Glomerular visceral epithelial cell (primary cell): Measurements from ENCODE around the gene SLC2A2.
A peak's percentile ranks its signal among the peaks of the same experiment; 100 is the strongest.
"Not testable (repeated sequence)": the region's sequence is repeated elsewhere in the genome, so short reads cannot be mapped to it uniquely, and the experiment has no call there.

Experiments used
- DNase-seq: peaks from one replicate; pipeline ENCODE4 v3.0.0-alpha.2; 2016; ENCODE audit errors: extremely low spot score

Gene SLC2A2

DNA sequence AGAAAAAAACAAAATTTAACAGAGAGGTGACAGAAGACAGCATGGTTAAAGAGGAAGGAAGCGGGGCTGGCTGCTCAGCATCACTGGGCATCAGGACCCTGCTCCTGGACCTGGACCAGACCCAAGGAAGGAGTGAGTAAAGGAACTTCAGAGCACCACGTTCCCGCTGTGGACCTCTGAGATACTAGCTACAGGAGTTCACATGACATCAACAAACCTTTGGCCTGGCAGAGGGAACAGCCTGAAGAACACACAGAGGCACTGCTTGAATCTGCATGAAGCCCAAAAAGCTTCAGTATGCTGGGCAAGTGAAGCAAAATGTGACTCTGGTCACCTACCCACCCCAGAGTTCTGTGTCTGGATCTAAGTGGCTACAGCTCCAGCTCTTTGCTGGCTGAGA lies 38.1 kb downstream of the SLC2A2 start:
- no peak for DNase-seq

DNA sequence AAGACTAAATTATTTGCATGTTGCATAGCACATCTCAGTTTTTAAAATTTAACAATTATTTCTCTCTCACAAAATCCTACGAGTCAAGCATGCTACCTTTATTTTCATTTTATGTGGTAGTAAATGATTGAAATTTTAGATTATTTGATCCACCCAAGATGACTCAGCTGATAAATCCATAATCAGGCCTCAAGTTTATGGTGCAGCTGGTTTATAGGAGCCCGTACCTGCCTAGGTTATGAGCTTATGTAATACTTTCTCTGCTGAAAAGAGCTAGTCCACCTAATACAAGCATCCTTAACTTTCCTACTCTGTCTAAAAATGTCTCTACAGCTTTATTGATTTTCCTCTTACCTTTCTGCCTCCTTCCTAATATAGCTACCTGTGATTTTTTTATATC lies 41.2 kb downstream of the SLC2A2 start:
- no peak for DNase-seq

DNA sequence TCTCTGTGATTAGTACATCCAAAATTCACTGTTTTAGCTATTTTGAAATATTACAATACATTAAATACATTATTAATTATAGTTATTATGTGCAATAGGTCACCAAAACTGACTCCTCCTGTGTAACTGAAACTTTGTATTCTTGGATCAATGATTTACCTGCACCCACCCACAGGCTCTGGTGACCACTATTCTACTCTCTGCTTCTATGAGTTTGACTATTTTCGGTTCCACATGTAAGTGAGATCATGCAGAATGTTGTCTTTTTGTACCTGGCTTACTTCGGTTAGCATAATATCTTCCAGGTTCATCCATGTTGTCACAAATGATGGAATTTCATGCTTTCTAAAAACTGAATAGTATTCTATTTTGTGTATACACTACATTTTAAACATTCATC lies 43.8 kb downstream of the SLC2A2 start:
- DNase-seq: no peak

DNA sequence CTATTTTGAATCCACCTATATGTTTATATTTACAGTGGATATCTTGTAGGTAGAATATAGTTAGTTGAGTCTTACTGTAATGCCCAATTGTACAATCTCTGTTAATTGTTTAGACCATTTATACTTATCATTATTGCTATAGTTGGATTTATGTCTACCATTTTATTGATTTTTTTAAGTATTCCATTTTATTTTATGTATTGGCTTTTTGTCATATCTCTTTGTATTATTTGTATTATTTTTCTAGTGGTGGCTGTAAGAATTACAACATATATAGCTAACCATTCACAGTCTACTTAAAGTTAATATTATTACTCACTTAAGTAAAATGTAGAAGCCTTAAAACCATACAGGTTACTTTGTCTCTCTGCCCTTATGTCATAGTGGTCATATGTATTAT lies 46.1 kb downstream of the SLC2A2 start:
- DNase-seq: no peak

DNA sequence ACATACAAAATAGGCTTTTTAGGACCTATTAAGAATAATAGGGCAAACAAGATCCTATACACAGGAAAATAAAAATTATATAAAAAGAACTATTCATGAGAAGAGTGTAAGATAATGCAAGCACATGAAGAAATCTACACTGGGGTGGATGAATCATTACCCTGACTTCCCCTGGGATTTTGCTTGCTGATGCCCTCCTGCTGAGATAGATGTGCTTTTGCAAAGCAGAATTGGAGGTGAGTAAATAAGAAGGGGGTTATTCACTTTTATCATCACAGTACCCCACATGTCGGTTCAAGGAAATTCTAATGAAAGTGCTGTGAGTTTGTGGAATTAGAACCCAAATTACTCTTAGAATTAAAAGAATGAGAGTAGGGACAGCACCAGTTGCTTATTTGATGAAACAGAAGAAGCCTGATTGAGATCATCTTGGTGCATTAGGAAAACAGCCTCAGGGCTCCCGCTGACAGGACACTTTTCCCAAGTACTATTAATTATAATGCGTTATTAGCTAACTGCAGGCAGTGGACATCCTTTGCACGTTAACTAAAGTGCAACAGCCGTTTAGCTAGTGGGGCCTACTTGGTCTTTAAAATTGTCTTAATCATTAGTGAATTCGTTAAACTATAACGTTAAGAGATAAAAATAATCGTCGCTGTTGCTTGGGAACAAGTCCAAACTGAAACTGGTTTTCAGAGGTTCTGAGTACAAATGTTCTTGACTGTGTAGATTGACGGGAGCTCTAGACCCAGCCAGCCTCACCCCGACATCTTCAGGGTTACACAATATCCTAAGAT lies 48.4 kb downstream of the SLC2A2 start:
- peak; percentile 26 for DNase-seq

DNA sequence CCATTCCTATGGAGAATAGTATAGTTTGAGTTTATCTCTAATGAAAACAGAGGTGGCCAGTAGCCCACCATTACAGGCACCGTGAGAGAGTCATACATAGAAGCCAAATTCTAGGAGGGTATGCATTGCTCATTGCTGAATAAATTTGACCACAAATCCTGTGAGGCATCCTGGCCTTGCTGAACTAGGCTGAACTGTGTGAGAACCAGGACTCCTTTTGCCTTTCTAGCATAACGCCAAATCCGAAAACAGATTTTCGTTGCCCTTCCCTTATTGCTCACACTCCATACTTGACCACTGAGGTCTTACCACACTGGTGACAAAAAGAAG lies 50.4 kb downstream of the SLC2A2 start:
- no peak for DNase-seq

DNA sequence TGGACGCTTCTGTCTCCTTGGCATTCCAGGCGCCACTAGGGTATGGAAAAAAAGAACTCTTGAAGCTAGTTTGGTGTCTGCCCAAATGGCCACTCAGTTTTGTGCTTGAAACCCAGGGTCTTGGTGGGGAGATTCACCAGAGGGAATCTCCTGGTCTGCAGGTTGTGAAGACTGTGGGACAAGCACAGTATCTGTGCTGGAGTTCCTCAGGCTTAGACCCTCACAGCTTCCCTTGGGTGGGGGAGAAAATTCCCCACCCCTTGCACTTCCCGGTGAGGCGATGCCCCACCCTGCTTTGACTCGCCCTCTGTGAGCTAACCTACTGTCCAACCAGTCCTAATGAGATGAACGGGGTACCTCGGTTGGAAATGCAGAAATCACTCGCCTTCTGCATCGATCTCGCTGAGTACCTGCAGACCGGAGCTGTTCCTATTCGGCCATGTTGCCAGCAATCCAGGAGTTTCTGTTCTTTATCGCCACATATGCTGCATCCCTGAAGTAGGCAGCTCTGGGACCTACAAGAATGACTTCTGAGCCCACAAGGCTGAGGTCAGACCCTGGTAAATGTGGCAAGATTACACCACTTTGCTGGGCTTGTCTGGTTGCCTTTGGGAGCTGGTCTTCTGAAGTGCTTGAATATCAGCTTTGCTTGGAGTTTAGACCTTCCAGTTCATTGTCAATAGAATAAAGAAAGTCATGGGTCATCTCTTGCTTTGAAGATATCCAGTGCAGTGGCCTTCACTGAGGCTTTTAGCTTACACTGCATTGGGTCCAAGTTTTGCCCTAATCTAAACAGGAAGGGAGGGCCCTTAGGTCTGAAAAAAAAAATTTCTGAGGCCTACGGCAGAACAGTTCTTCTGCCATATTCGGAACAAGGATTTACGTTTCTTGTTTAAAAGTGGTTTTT lies 51.0 kb downstream of the SLC2A2 start:
- no peak for DNase-seq

DNA sequence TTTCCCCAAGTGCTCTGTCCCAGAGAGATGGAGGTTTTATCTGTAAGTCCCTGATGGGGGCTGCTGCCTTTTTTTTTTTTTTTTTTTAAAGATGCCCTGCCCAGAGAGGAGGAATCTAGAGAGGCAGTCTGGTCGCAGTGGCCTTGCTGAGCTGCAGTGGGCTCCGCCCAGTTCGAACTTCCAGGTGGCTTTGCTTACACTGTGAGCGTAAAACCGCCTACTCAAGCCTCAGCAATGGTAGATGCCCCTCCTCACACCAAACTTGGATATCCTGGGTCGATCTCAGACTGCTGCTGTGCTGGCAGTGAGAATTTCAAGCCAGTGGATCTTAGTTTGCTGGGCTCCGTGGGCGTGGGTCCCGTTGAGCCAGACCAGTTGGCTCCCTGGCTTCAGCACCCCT lies 51.6 kb downstream of the SLC2A2 start:
- DNase-seq: no peak

DNA sequence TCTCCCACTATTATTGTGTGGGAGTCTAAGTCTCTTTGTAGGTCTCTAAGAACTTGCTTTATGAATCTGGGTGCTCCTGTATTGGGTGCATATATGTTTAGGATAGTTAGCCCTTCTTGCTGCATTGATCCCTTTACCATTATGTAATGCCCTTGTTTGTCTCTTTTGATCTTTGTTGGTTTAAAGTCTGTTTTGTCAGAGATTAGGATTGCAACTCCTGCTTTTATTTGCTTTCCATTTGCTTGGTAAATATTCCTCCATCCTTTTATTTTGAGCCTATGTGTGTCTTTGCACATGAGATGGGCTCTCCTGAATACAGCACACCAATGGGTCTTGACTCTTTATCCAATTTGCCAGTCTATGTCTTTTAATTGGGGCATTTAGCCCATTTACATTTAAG lies 53.6 kb downstream of the SLC2A2 start:
- not testable (repeated sequence) for DNase-seq

DNA sequence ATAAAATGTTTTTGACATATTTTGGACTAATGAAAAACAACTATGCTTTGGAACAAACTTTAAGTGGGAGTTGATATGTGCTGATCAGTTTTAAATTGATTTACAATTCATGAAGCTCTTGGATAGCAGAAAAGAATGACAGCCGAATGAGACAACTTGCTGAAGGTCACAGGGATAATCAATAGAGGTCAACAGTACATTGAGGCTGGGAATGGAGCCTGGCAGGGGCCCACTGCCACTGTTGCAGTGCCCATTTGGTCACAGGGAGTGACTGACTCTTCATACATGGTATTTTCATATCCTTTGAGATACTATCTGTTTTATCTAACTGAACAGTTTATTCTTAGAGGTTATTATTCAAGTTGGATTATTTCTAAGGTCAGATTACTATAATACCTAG lies 59.4 kb downstream of the SLC2A2 start:
- no peak for DNase-seq

DNA sequence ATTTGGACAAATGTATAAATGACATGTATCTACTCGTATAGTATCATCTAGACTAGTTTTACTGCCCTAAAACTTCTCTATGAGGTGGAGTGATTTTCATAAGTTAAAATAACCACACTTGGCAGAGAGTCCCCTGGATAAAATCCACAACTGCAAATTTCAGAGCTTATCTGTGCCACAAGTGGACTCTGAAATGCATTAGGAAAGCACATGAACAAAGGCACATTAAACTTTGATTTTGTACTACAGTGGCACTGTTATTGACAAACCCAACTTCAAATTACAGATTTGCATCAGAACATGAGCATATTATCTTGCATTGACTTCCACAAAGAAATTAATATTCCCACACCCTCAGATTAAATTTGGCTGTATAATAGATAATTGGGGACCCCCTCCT lies 60.0 kb downstream of the SLC2A2 start:
- no peak for DNase-seq

DNA sequence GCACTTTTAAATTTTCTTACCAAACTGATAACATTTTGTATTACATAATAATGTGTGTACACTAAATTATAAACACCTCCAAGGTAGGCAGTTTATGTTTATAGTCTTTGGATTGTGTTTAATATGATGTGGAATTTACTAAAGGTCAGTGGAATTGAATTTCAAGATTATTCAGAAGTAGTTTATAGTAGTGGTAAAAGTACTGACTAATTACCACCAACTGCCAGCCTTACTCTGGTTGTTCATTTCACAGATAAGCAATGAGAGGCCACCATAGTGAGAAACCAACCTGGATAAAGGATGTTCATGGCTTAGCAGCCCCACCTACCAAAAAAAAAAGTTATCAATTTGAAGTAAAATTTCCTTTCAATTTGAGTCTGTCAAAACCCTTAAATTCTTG lies 64.1 kb downstream of the SLC2A2 start:
- DNase-seq: no peak

DNA sequence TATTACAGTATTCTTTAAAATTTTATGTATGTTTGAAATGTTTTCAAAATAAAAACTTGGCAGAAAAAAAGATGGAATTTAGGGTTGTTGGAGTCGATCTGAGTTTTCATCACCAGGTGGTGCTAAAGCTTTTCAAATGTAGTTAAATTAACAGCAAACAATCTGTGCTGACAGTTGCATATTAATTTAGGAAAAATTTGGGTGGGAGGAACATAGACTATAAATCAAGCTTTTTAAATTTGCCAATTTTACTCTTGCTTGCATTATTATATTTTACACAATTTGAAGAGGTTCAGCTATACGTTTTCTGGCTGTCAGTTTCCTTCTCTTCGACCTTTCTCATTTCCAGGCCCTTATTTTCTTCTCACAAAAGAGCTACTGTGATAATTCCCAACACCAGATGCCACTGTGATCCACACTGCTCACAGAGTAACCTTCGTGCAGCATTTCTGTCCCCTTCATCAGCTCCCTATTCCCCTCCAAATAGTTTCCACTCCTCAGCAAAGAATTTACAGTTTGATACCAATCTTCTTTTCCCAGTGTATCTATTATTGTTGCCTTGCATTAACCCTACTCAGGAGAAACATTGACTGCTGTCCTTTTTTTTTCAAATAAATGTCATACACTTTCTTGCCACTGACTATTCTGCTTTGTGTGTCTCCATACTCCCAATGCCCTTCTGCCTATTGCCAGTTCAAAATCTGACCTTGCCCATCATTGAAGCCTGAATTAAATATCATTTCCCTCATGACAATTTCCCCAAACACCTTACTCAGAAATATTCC lies 64.7 kb downstream of the SLC2A2 start:
- peak; percentile 43 for DNase-seq

DNA sequence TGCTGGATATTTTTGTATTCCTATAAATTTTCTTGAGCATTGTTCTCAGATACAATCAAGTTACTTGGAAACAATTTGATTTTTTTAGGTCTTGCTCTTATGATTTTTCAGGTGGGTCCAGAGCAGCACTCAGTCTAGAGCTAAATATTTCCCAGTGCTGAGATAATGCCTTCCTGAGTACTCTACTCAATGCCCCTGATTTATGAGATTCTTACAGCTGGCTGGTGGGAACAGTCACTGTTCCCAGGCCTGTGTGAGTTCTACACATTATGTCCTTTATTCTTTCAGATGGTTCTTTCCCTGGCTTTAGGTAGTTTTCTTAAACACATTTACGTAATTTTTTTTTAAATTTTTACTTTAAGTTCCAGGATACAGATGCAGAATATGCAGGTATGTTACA lies 67.1 kb downstream of the SLC2A2 start:
- DNase-seq: no peak

DNA sequence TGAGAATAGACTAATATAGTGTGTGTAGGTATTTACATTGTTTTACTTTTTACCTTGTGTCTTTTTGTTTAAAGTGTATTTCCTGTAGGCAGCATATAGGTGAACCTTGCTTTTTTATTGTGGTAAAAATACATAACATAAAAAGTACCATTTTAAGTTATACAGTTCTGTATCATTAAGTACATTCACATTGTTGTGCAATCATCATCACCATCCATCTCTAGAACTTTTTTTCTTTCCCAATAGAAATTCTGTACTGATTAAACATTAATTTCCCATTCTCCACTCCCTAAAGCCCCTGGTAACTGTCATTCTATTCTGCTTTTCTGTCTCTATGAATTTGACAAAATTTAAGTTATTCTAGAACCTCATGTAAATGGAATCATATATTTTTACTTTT lies 69.9 kb downstream of the SLC2A2 start:
- no peak for DNase-seq

DNA sequence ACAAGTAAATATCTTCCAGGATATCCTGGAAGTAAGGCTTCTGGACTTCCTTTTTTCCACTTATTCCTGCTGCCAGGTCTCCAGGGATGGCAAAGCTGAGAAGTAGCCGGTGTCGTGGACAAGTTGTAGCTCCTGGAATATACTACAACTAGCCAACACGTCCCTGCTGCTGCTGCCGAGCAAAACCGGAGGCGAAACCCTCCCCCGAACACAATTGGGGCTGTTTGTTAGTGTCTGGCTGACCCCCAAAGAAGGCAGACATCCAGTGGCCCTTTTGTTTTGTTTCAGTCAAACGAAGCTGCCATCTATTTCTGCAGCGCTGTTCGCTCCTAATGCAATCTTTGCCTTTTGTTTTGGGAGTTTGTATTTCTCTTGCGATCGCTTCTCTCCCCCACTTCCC lies 72.8 kb downstream of the SLC2A2 start:
- DNase-seq: no peak

DNA sequence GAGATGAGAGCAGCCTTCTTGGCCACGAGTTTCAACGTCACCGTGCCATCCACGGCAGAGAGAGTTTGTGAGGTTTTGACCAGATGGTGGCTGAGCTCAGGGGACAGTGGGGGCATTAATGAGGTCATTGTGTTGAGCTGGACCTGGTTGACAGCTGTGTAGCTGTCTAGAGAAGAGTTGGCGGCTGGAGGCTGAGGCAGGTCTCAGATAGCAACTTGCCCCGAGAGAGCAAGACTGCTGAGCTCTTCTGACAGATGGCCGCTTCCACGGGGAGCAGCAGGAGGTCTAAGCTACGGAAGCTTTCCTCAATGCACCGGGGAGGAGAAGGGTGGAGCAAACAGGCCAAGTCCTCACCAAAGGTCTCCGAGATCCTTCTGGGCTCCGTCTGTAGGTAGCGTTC lies 73.3 kb downstream of the SLC2A2 start:
- no peak for DNase-seq

DNA sequence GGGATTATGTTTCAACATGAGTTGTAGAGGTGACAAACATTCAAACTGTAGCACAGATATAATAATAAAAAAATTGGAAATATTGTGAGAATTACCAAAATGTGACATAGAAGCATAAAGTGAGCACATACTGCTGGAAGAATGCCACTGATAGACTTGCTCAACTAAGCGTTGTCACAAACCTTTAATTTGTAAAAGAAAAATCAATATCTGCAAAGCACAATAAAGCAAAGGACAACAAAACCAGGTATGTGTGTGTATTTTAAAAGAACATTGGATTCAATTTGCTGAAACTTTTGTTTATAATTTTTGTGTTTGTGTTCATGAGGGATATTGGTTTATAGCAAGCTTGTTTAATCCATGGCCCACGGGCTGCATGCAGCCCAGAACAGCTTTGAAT lies 77.3 kb downstream of the SLC2A2 start:
- DNase-seq: no peak

DNA sequence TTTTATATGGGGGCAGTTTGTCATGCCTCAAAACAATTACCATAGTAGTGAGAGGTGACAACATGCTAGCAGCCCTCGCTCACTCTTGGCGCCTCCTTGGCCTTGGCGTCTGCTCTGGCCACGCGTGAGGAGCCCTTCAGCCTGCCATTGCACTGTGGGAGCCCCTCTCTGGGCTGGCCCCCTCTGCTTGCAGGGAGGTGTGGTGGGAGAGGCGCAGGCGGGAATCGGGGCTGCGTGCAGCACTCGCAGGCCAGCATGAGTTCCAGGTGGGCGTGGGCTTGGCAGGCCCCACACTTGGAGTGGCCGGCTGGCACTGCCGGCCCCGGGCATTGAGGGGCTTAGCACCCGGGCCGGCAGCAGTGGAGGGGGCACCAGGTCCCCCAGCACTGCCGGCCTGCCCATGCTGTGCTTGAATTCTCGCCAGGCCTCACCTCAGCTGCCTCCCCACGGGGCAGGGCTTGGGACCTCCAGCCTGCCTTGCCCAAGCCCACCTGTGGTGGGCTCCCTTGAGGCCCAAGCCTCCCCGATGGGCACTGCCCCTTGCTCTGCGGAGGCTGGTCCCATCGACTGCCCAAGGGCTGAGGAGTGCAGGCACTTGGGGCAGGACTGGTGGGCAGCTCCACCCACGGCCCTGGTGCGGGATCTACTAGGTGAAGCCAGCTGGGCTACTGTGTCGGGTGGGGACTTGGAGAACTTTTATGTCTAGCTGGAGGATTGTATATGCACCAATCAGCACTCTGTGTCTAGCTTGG lies 79.3 kb downstream of the SLC2A2 start:
- DNase-seq: no peak
